ENCODE results near the gene ASAP2. TPM values are rescaled to one million over a fixed set of nuclear protein-coding genes. Genes with fewer than 3 reads are reported as not detected.

ASAP2 gene
- polyA plus RNA-seq, 3 donors = 0.08 to 1.1 (median 0.20) TPM

DNA sequence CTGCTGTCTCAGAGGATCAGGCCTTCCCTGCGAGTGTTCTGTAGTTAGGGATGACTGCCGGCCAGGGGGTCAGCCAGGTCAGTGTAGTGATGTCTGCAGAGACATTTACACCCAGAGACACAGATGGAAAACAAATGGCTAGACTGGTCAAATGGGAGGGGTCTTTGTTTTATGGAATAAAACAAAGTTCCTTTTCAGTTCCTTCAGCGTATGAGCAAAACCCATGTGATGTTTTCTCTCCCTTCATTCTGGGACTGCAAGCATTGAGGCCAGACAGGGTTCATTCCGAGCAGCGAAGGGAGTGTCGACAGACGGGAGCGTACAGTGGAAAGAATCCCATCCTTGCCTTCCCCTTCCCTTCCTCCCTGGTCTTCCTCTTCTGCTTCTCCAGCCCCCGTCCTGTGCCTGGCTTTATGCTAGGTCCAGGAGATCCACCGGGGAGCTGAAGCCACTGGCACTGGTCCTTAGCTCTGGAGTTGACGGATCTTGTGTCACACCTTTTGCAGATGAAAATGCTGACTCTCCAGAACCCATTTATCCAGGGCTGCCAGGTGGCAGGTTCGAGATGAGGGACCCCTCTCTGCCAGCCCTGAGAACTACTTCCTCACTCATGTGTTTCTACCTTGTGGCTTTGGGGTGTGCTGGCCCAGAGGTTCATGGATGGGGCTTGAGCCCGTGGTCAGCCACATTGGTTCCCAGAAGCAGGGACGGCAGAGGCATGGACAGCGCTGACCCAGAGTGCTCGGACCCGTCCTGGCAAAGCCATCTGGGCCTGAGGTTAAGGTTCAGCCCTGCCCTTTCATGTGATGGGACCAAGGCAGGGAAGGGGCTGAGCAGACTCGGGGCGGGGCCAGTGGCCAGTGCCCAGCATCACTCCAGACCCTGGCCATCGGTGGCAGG lies 192.5 kb downstream of the ASAP2 start:
- no peaks in the 10 kb centered on the region for H3K27me3 ChIP-seq (ENCODE audit: control insufficient read depth in 2 of 2, insufficient read depth in 2 of 2, low read length in 2 of 2)
- peak overlapping the region in 3 of 7 donors; percentile 24 to 73 (median 52) for H3K27ac Mint-ChIP-seq
- TF ChIP-seq, protein P1, sequence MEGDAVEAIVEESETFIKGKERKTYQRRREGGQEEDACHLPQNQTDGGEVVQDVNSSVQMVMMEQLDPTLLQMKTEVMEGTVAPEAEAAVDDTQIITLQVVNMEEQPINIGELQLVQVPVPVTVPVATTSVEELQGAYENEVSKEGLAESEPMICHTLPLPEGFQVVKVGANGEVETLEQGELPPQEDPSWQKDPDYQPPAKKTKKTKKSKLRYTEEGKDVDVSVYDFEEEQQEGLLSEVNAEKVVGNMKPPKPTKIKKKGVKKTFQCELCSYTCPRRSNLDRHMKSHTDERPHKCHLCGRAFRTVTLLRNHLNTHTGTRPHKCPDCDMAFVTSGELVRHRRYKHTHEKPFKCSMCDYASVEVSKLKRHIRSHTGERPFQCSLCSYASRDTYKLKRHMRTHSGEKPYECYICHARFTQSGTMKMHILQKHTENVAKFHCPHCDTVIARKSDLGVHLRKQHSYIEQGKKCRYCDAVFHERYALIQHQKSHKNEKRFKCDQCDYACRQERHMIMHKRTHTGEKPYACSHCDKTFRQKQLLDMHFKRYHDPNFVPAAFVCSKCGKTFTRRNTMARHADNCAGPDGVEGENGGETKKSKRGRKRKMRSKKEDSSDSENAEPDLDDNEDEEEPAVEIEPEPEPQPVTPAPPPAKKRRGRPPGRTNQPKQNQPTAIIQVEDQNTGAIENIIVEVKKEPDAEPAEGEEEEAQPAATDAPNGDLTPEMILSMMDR (IDR thresholded peaks at IDR 0.05) = no peak
- no peak overlapping the region for H3K4me3 Mint-ChIP-seq
- H3K4me1 ChIP-seq (ENCODE audit: control insufficient read depth in 1 of 2, insufficient read depth in 2 of 2, low read length in 2 of 2) = no peaks in the 10 kb centered on the region
- no peaks in the 10 kb centered on the region for H4K20me1 ChIP-seq (ENCODE audit: insufficient read depth, low read length)
- H3K36me3 ChIP-seq (replicated peaks in 1 of 2; ENCODE audit: control insufficient read depth in 1 of 2, insufficient read depth in 2 of 2, low read length in 2 of 2) = peaks cover 0 to 10% of the 10 kb centered on the region in 2 donors
- no peak overlapping the region for H3K4me3 ChIP-seq (replicated peaks in 1 of 3; ENCODE audit: low read depth in 2 of 3, low read length in 3 of 3)
- no peaks in the 10 kb centered on the region for H3K9me3 ChIP-seq (replicated peaks in 1 of 2; ENCODE audit: control insufficient read depth in 1 of 2, insufficient read depth in 1 of 2, low read length in 2 of 2)
- peaks cover 0 to 2% (median 1%) of the 10 kb centered on the region in 3 donors for H3K27me3 Mint-ChIP-seq (ENCODE audit: low read depth in 3 of 3)
- H3K4me2 ChIP-seq (replicated peaks; ENCODE audit: extremely low read depth, low read length, poor library complexity, severe bottlenecking) = no peak overlapping the region
- no peaks in the 10 kb centered on the region for H3K4me1 Mint-ChIP-seq
- peaks cover 0 to 2% (median 0%) of the 10 kb centered on the region in 7 donors for H3K9me3 Mint-ChIP-seq
- H2AFZ ChIP-seq (ENCODE audit: insufficient read depth, low read depth, low read length, poor library complexity, severe bottlenecking) = no peak overlapping the region
- no peak overlapping the region for H3K9ac ChIP-seq (ENCODE audit: insufficient read depth, low read length, poor library complexity, severe bottlenecking)
- no peak for DNase-seq
- peaks cover 5 to 11% of the 10 kb centered on the region in 2 donors for H3K36me3 Mint-ChIP-seq
- WGBS (ENCODE audit: insufficient coverage) = 92% methylated on average over 18 of the region's 20 CpGs
- no peak overlapping the region for H3K27ac ChIP-seq (ENCODE audit: low read depth in 1 of 2, low read length in 2 of 2)
- intact Hi-C loops (cut with micrococcal nuclease) = no loop called here
- no peaks in the 10 kb centered on the region for H3K79me2 ChIP-seq (ENCODE audit: insufficient read depth, low read length)

DNA sequence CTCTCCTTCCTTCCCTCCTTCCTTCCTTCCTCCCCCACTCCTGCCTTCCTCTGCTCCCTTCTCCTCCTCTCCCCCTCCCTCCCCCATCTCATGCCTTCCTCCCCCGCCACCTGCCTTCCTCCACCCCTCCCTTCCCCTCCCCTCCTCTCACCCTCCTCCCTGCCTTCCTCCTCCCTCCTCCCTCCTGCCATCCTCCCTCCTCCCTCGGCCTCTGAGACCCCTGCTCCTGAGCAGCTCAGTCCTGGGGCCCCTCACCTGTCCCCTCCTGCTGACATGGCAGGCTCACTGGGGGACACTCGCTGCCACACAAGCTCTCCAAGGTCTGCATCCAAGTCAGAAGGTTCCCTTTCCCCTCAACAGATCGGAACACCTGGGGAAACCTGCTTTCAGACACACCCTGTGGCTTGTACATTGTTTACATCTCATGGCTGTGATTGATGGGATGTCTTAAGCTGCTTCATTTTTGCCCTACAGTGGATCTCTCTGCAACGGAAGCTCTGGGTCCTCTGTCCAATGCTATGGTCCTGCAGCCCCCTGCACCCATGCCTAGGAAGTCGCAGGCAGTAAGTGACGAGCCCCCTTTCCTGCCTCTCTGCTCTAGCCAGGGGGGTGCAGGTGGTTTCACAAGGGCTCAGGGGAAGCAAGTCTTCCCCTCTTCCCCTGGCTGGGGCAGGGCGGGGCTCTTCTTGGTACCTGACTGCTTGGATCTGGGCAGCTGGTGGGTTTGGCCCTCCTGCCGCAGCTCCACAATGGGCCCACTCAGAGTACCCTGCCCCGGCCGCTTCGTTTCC lies 193.9 kb downstream of the ASAP2 start:
- Histone ChIP-seq H3K27ac (ENCODE audit: low read depth in 1 of 2, low read length in 2 of 2) (no peak overlapping the region), H3K36me3 (replicated peaks in 1 of 2; ENCODE audit: control insufficient read depth in 1 of 2, insufficient read depth in 2 of 2, low read length in 2 of 2) (peaks cover 0 to 17% of the 10 kb centered on the region in 2 donors), H3K4me3 (replicated peaks in 1 of 3; ENCODE audit: low read depth in 2 of 3, low read length in 3 of 3) (no peak overlapping the region), H3K27me3 (ENCODE audit: control insufficient read depth in 2 of 2, insufficient read depth in 2 of 2, low read length in 2 of 2) (no peaks in the 10 kb centered on the region), H3K4me1 (ENCODE audit: control insufficient read depth in 1 of 2, insufficient read depth in 2 of 2, low read length in 2 of 2) (no peaks in the 10 kb centered on the region), H3K79me2 (ENCODE audit: insufficient read depth, low read length) (no peaks in the 10 kb centered on the region), H3K9me3 (replicated peaks in 1 of 2; ENCODE audit: control insufficient read depth in 1 of 2, insufficient read depth in 1 of 2, low read length in 2 of 2) (no peaks in the 10 kb centered on the region), H3K9ac (ENCODE audit: insufficient read depth, low read length, poor library complexity, severe bottlenecking) (no peak overlapping the region), H2AFZ (ENCODE audit: insufficient read depth, low read depth, low read length, poor library complexity, severe bottlenecking) (no peak overlapping the region), H4K20me1 (ENCODE audit: insufficient read depth, low read length) (no peaks in the 10 kb centered on the region), H3K4me2 (replicated peaks; ENCODE audit: extremely low read depth, low read length, poor library complexity, severe bottlenecking) (no peak overlapping the region)
- Mint-ChIP-seq H3K27me3 (ENCODE audit: low read depth in 3 of 3) (peaks cover 0 to 2% (median 1%) of the 10 kb centered on the region in 3 donors), H3K9me3 (peaks cover 0 to 2% (median 0%) of the 10 kb centered on the region in 7 donors), H3K36me3 (peaks cover 5 to 12% of the 10 kb centered on the region in 2 donors), H3K4me1 (no peaks in the 10 kb centered on the region), H3K4me3 (no peak overlapping the region), H3K27ac (no peak overlapping the region)
- TF ChIP-seq, protein P1 (IDR thresholded peaks at IDR 0.05) = no peak
- no peak for DNase-seq
- intact Hi-C loops (cut with micrococcal nuclease) = no loop called here
- WGBS (ENCODE audit: insufficient coverage) = 89% methylated on average over 9 of the region's 12 CpGs

Data from CD14-positive monocyte (primary cell).